GM15510 (cell line): Measurements from ENCODE around the gene NRROS.

Source experiments
- POLR2A ChIP-seq: IDR thresholded peaks from 3 replicates; pipeline ENCODE4 v1.6.1; 2011; ENCODE audit warnings: borderline replicate concordance; ENCODE audit not compliant: insufficient read length; ENCODE audit errors: extremely low read depth

Gene NRROS

GRCh38 chr3:196620684-196621083 is 18.8 kb upstream of the NRROS start:
- TF ChIP-seq POLR2A: no peak

DNA sequence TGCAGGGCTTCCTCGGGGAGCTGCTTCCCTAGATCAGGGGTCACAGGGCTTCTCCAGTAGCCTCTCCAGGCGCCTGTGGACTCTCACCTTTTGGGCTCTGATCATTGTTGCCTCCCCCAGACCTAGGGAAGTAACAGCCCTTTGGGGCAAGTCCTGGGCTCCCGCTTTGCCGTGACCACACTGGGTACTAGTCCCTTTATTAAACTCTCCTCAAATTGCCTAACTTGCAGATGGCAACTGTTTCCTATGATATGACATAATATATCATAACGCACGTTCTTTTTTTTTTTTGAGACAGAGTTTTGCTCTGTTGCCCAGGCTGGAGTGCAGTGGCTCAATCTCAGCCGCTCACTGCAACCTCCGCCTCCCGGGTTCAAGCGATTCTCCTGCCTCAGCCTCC is 17.9 kb upstream of the NRROS start:
- TF ChIP-seq POLR2A: no peak

- TF ChIP-seq POLR2A: no peak
Observed at GRCh38 chr3:196624067-196624790, 15.3 kb upstream of the NRROS start.

DNA sequence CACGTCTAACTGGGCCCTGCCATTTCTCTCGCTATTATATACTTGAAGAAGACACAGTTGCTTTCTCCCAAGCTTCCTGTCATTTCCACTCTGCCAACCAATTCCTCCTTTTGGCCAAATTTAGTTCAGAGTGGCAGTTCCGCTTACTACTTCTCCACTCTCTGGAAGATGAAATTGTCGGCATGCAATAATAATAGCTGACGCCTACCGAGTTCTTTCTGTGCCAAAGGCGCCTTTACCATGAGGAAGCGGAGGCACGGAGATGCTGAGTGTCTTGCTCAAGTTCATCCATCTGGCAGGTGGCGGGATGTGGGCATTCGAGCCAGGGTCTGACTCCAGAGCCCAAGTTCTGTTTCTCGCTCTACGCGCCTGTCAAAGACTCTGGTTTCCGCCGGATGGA is 14.6 kb upstream of the NRROS start:
- no peak for TF ChIP-seq POLR2A

DNA sequence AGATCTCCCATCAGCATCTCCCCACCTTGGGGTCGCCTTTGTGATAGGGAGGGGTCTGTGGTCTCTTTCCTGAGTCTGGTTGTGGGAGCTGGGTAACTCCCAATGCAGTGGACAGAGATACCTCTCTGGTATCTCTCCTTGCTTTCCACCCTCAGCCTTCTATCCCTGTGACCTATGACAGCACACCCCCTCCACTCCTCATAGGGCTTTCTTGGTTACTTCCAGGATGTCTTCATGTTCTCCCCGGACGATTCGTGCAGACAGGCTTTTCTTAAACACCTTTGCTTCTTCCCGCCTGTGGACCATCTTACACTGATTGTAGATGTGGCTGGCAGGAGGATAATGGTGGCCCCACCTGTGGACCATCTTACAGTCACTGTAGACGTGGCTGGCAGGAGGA is 14.2 kb upstream of the NRROS start:
- no peak for TF ChIP-seq POLR2A

DNA sequence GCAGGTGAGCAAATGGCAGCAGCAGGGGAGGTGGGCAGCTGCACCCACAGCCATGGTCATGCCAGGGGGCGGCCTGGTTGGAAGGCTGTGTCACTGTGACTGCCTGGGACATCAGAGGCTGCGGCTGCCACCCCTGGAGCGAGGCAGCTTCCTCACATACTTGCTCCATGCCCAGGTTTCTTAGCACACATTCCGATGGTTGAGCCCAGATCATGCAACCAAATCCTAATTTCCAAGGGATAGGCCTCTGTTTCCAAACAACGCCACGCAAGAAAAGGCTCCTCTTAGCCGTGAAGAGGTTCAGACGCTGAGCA is 11.6 kb upstream of the NRROS start:
- TF ChIP-seq POLR2A: no peak

DNA sequence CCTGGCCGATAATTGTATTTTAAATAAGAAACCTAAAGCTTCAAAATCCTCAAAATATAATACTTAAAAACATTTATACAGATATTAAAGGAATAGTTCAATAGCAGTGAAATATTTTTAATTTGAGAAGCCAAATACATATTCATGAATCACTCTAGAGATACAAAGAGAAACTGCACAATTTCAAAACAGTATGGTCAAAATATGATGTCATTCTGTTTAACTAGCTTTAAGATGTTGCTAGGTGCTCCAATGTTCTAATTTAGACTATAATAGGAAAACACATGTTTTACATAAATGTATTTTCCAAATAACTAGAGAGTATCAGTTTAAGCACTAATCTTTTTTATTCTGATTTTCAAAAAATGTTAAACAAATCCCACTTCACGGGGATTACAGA is 10.3 kb upstream of the NRROS start:
- no peak for TF ChIP-seq POLR2A

- TF ChIP-seq POLR2A: no peak
Observed at GRCh38 chr3:196631682-196632045, 7.8 kb upstream of the NRROS start.

GRCh38 chr3:196632046-196632751 is 7.3 kb upstream of the NRROS start:
- TF ChIP-seq POLR2A: peak; percentile 72

DNA sequence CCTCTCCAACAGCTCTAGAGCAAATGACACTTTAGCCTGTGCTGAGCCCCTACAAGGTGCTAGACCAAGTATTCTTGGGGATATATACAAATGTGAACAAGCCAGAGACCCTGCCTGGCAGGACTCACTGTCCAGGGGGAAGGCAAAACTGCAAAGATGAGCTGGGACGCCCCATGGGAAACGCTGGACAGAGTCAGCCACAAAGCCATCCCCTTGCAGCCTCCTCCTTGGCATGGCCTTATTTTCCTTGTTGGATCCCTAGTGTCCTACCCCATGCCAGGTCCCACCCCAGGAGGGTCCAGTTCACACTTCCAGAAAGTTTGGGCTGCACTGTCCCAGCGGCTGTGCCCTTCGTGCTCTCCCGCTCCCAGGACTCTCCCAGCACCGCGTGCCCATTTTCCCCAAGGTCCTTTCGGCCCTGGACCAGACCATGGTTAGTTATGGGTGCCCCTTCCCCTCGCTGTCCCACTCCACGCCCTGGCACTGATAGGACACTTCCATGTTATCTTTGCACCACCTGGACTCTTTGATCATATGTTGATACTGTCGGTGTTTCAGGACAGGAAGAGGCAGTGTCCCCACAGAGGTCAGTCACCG is 5.8 kb upstream of the NRROS start:
- TF ChIP-seq POLR2A: peak; percentile 31

GRCh38 chr3:196634224-196634623 is 5.3 kb upstream of the NRROS start:
- TF ChIP-seq POLR2A: no peak

DNA sequence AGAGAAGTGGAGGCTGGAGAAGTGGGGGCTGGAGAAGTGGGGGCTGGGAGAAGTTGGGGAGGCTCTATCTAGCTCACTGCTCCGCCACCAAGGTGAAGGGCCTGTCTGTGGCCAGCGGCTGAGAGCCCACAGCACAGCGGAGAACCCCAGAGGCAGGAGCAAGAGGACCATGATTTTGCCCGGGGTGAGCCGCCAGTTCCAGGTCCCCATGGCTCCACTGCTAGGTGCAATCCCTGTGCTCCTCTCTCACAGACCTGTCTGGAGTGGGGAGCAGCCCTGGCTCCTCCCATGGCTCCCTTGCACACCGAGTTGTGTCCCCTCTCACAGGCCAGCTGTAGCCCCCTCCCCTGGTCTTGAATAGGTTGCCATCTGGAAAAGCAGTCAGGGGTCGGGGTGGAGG is 4.7 kb upstream of the NRROS start:
- TF ChIP-seq POLR2A: no peak

- TF ChIP-seq POLR2A: no peak
Observed at GRCh38 chr3:196636369-196637349, 2.8 kb upstream of the NRROS start.

GRCh38 chr3:196638861-196639482 is 522 bp upstream of the NRROS start:
- TF ChIP-seq POLR2A: no peak
